GM10847 (cell line): ENCODE data around the gene ZC3H10.

ENCODE experiments used
- POLR2A ChIP-seq: IDR thresholded peaks from 2 replicates; pipeline ENCODE4 v1.6.1; 2011; ENCODE audit not compliant: insufficient read length; ENCODE audit errors: extremely low read depth

Gene ZC3H10

GRCh38 chr12:56155256-56155845 is 37.3 kb downstream of the ZC3H10 start:
- TF ChIP-seq POLR2A = no peak

GRCh38 chr12:56157201-56158028 is 39.3 kb downstream of the ZC3H10 start:
- peak; percentile 17 for TF ChIP-seq POLR2A

DNA sequence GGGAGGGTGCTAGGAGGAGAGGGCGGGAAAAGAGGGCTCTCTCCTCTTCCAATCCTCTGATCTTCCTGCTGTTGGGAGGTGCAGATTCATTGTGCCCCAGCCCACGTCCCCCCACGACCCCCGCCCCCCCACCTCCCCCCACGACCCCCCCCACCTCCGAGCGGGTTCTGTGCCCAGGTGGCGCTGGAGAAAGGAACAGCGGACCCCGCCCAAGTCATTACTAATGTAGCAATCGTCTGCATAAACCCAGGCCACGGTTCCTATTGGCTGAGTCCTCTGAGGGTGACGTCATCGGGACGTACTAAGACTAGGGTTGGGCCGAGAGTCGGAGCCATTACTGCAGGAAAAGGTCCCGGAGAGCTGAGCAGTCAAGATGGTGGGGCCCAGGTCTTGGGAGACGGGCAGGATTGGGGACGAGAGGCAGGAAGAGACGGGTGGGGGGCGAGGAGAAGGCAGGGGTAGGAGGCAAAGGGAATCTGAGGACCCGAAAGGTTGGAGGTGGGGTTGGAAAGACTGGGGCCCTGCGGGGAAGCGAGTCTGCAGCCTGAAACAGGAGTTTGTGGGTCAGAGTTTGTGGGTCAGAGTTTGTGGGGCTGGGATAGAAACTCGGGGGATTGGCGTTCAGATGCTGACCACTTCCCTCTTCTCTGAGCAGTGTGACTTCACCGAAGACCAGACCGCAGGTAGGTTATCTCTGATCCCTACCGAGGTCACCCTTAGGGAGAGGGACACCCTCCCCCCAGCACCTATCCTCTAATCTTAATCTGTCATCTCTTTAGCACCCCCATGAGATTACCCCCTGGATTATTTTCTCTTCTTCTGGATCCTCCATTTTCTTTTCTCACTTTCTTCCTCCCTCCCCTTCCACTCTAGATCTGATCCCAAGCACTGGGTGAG is 40.2 kb downstream of the ZC3H10 start, which contains the start of gene MYL6:
MYL6 (plus strand) TSS at position 331 of the 897 bp plus-strand sequence; CDS start at position 374, 43 bp downstream.
- TF ChIP-seq POLR2A = peak; percentile 98

- TF ChIP-seq POLR2A = no peak
Measured at GRCh38 chr12:56158926-56159461, 40.9 kb downstream of the ZC3H10 start.

DNA sequence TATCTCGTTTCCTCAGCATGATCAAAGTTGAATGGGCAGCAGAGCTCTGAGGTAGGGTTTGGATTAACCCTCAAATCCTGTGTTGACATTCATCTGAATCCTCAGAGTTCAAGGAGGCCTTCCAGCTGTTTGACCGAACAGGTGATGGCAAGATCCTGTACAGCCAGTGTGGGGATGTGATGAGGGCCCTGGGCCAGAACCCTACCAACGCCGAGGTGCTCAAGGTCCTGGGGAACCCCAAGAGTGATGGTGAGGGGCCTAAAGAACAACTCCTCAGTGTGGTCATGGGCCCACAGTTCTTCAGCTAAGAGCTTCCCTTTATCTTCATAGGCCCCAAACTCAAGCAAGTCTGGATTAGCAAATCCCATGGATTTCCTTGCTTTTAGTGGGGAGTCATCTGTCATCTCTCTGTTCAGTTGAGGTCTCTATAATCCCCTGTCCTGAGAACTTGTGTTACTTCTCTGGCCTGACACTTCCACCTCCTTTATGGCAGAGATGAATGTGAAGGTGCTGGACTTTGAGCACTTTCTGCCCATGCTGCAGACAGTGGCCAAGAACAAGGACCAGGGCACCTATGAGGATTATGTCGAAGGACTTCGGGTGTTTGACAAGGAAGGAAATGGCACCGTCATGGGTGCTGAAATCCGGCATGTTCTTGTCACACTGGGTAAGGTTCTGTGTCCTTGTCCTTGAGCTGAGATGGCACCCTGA is 41.6 kb downstream of the ZC3H10 start:
- no peak for TF ChIP-seq POLR2A

DNA sequence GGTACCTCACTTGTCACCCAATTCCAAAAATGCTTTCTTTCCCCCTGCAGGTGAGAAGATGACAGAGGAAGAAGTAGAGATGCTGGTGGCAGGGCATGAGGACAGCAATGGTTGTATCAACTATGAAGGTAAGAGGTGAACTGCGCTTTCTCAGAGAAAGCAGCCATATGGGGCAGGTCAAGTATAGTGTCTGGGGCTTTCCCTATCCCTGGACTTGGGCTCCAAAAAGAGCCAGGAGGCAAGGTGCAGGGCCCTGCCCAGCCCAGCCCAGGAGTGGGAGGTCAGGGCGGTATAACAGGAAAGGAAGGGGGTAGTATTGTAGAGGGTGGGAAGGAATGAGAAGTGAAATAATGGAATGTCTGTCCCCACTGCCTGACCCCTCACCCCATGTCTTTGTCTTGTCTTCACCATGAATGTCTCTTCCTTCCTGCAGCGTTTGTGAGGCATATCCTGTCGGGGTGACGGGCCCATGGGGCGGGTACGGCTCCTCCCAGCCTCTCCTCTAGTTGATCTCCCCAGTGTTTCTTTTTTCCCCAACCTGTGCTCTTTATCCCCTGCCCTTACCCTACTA is 42.2 kb downstream of the ZC3H10 start:
- TF ChIP-seq POLR2A = peak; percentile 21

GRCh38 chr12:56160894-56161689 is 43.0 kb downstream of the ZC3H10 start:
- no peak for TF ChIP-seq POLR2A

GRCh38 chr12:56161690-56162351 is 43.8 kb downstream of the ZC3H10 start:
- no peak for TF ChIP-seq POLR2A

DNA sequence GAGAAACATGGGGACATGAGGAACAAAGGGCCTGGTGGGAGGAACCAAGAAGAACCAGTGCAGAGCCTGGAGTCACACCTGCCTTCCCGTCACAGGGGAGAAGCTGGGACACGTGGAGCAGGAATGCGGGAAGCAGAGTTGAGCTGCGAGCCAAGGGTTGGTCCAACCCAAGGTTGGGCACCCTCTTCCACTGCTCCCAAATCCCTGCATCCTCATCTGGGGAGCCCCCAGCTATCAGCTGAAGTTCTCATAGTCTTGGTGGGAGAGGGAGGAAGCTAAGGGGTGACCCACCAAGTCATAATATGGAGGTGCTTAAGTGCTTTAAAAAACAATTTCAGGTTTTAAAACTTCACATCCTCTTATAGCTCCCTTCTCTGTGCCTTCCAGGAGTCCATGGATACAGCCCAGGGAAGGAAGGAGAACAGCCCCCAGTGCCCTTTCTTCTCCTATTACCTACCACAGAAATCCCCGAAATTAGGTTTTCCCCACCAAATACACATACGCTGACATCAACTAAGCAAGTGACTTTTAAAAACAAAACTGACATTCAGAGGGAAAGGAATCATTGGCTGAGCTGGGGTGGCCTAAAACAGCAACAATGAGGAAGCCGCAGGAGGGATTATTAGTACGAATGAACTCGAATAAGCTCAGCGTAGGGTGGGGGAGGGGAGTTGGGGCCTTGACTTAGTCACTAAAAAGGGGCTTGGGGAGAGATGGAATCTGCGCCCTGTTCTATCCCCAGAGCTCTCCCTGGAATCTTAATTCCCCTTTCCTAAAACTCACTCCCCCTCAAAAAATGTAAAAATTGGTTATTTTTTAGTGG is 44.6 kb downstream of the ZC3H10 start:
- no peak for TF ChIP-seq POLR2A

DNA sequence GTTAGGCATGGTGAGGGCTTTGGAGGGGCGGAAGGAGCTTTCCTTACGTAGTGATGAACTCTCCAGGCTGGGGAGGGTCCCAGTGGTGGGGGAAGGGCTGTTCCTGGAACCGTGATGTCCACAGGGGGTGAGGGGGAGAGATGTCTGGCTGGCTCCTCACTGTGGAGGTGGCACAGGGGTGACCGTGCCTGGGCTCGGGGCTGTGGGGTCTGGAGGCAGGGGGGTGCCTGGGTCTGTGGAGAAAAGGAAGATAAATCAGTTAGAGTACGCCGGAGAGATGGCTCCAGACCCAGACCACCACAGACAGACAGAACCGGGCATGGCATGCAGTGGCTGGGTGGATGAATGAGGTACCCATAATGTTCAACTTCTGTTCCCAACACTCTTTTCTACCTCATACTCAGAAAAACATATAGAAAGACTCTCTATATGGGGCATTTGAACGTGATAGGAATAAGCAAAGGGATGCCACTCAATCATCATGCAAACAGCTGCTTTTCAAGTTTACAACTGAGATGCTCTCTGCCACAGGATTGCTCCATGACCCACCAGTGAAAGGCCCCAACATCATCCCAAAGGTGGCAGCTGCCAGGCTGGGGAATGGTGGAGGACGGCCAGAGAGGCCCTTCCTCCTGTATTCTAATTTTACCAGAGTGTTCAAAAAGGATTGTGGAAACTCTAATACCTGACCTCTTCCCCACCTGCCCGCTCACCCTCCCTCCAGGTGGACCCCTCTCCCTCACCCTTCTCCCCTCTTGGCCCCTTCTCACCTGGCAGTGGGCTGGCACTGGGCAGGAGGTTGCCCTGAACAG is 45.7 kb downstream of the ZC3H10 start:
- TF ChIP-seq POLR2A = no peak

- TF ChIP-seq POLR2A = no peak
Measured at GRCh38 chr12:56164345-56164729, 46.3 kb downstream of the ZC3H10 start.
